ENCODE results near the gene ACTR2.

DNA sequence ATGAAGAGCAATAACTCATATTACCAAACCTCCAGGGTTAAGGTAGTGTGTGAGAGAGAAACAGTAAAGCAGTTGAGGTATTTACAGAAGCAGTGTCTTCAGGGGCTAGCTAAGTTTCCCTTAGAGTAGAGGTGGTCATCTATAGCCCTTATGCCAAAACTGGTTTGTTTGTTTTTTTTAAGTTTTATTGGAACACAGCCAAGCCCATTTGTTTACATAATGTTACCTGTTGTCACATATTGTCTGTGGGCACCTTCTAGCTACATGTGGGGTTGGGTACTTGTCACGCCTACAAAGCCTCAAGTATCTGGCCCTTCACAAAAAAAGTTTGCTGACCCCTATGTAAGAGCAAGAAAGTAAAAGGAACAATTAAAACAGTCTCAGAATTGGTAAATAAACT is 39.4 kb downstream of the ACTR2 start:
- TF ChIP-seq TAF1 (IDR thresholded peaks at IDR 0.05; ENCODE audit: borderline replicate concordance, low read depth, low read length), result no peak
- no peak for TF ChIP-seq POLR2A (IDR thresholded peaks at IDR 0.05; ENCODE audit: low read depth, low read length)
- TF ChIP-seq POLR2AphosphoS5 (IDR thresholded peaks at IDR 0.05; ENCODE audit: low read depth, low read length), result no peak
